MM.1S (cell line): ENCODE data around the gene FMN2.

ENCODE experiments used
- EZH2 ChIP-seq: fragments of 300-600 bp; sonication (generic); optimal IDR thresholded peaks from 2 replicates; pipeline ENCODE3; 2017; ENCODE audit warnings: low read depth, mild to moderate bottlenecking, antibody characterized with exemption, low read length, mixed read lengths
- TF ChIP-seq, protein P1 (sequence below): fragments of 300-600 bp; sonication (generic); IDR thresholded peaks from 2 replicates; pipeline ENCODE4 v1.5.1; 2016; ENCODE audit warnings: antibody characterized with exemption, low read length, mixed read lengths

DNA sequence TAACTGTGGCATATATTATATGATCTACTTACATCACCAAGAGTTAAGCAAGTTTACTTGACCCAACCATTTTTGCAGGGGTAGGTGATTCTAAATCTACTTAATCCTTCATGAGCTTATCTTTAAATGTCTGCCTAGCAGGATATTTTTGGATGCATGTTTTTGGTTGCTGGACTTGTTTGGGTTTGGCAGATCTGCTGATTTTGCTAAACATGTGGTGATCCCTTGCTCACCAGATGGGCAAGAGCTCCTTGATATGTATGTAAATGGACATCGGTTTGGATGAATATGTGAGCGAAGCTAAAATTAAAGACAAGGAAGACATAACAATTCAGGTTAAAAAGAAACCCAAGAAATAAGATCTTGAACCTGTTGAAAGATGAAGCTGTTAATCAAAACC is 36.7 kb downstream of the FMN2 start:
- TF ChIP-seq, protein P1, sequence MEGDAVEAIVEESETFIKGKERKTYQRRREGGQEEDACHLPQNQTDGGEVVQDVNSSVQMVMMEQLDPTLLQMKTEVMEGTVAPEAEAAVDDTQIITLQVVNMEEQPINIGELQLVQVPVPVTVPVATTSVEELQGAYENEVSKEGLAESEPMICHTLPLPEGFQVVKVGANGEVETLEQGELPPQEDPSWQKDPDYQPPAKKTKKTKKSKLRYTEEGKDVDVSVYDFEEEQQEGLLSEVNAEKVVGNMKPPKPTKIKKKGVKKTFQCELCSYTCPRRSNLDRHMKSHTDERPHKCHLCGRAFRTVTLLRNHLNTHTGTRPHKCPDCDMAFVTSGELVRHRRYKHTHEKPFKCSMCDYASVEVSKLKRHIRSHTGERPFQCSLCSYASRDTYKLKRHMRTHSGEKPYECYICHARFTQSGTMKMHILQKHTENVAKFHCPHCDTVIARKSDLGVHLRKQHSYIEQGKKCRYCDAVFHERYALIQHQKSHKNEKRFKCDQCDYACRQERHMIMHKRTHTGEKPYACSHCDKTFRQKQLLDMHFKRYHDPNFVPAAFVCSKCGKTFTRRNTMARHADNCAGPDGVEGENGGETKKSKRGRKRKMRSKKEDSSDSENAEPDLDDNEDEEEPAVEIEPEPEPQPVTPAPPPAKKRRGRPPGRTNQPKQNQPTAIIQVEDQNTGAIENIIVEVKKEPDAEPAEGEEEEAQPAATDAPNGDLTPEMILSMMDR = no peak
- no peak for TF ChIP-seq EZH2
